ENCODE data around the gene IFNA6.

Gene IFNA6

GRCh38 chr9:21348430-21348970 is 2.2 kb downstream of the IFNA6 start:
- TF ChIP-seq CTCF (IDR thresholded peaks at IDR 0.05; ENCODE audit: insufficient read depth, low read depth, low read length, missing control alignments) = no peak
- DNase-seq (ENCODE audit: low read depth) = no peak

GRCh38 chr9:21340735-21341134 is 10.0 kb downstream of the IFNA6 start:
- H3K4me3 ChIP-seq (ENCODE audit: low read depth, low read length) = no peak overlapping the region
- no peak for TF ChIP-seq CTCF (IDR thresholded peaks at IDR 0.05; ENCODE audit: insufficient read depth, low read depth, low read length, missing control alignments)
- DNase-seq (ENCODE audit: low read depth) = no peak

More at GRCh38 chr9:21348430-21348970, 2.2 kb downstream of the IFNA6 start:
- H3K4me3 ChIP-seq (ENCODE audit: low read depth, low read length) = no peak overlapping the region

GRCh38 chr9:21336457-21336856 is 14.2 kb downstream of the IFNA6 start:
- DNase-seq (ENCODE audit: low read depth) = no peak
- no peak for TF ChIP-seq CTCF (IDR thresholded peaks at IDR 0.05; ENCODE audit: insufficient read depth, low read depth, low read length, missing control alignments)
- no peak overlapping the region for H3K4me3 ChIP-seq (ENCODE audit: low read depth, low read length)

GRCh38 chr9:21334701-21335632 is 15.7 kb downstream of the IFNA6 start, which contains the start of gene KLHL9:
Gene KLHL9 (minus strand): TSS chr9:21335404. CDS start chr9:21334859, 545 bp downstream.
- peak; percentile 94 for DNase-seq (ENCODE audit: low read depth)
- TF ChIP-seq CTCF (IDR thresholded peaks at IDR 0.05; ENCODE audit: insufficient read depth, low read depth, low read length, missing control alignments) = no peak
- H3K4me3 ChIP-seq (ENCODE audit: low read depth, low read length) = peak within 1 kb of the TSS; percentile 61

GRCh38 chr9:21333226-21333625 is 17.5 kb downstream of the IFNA6 start:
- no peak for DNase-seq (ENCODE audit: low read depth)
- TF ChIP-seq CTCF (IDR thresholded peaks at IDR 0.05; ENCODE audit: insufficient read depth, low read depth, low read length, missing control alignments) = no peak

GRCh38 chr9:21331676-21332402 is 18.8 kb downstream of the IFNA6 start:
- H3K4me3 ChIP-seq (ENCODE audit: low read depth, low read length) = peak overlapping the region; percentile 1; the same call in 1 of the 2 replicates
- DNase-seq (ENCODE audit: low read depth) = no peak

More at GRCh38 chr9:21333226-21333625, 17.5 kb downstream of the IFNA6 start:
- H3K4me3 ChIP-seq (ENCODE audit: low read depth, low read length) = peak overlapping the region; percentile 61

More at GRCh38 chr9:21331676-21332402, 18.8 kb downstream of the IFNA6 start:
- no peak for TF ChIP-seq CTCF (IDR thresholded peaks at IDR 0.05; ENCODE audit: insufficient read depth, low read depth, low read length, missing control alignments)

Measured in GM12865 (cell line).